GM19099 (cell line): ENCODE data around the gene BABAM2.

Experiments
- POLR2A ChIP-seq: IDR thresholded peaks from 3 replicates; pipeline ENCODE4 v1.6.1; 2011; ENCODE audit warnings: low read depth; ENCODE audit not compliant: insufficient read length; ENCODE audit errors: extremely low read depth

The BABAM2 gene

DNA sequence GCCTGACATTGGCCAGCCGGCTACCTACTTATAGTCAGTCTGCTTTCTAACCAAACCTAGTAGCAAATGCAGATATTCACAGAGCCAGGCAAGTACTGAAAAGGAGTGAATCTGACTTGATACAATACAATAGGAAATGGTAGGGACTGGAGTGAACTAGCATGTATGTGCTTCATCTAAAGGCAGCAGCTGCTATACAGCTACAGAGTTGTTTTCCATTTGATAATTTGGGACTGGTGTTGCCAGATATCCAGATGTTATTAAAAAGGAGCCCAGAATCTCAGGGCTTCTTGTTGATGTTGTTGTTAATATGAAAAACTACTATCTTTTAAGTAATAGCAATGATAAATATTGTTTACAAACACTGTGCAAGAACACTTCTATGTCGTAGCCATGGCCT lies 159.4 kb downstream of the BABAM2 start:
- TF ChIP-seq POLR2A, result no peak

DNA sequence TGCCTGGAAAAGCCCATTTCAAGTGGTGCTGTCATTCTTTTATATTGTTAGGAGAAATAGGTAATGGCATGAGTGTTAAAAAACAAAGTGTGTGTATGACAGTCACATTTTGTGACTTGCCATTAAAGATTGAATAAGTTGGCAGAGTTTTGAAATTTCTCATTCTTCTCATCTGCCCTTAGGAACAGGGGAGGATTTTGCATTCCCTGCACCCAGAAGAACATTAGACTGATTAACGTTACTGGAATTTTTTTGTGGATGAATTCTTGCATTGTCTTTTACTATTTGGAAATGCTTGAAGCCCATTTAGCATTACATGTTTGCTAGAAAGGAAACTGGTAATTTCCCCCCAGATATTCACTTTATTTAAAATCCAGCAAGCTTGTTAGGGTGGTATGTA lies 162.2 kb downstream of the BABAM2 start:
- no peak for TF ChIP-seq POLR2A

DNA sequence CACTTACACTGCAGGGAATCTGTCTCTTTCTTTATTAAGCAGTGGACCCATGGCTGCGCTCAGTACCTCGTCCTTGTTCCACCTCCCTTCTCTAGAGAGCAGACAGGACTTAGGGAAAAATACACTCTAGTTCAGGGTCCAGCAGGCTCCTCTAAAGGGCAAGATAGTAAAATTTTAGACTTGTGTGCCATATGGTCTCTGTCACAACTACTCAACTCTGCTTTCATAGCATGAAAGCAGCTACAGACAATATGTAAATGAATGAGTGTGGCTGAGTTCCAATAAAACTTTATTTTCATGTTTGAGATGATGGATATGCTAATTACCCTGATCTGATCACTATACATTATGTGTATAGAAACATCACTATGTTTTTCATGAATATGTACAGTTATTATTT lies 163.1 kb downstream of the BABAM2 start:
- TF ChIP-seq POLR2A, result no peak

DNA sequence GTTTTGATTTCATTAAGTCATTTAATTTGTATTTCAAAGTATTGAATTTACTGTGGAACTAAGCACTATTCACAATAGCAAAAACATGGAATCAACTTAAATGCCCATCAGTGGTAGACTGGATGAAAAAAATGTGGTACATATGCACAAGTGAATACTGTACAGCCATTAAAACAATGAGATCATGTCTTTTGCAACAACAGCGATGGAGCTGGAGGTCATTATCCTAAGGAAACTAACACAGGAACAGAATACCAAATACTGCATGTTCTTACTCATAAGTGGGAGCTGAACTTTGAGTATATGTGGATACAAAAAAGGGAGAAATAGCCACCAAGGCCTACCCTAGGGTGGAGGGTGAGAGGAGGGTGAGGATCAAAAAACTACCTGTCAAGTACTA lies 164.4 kb downstream of the BABAM2 start:
- no peak for TF ChIP-seq POLR2A

DNA sequence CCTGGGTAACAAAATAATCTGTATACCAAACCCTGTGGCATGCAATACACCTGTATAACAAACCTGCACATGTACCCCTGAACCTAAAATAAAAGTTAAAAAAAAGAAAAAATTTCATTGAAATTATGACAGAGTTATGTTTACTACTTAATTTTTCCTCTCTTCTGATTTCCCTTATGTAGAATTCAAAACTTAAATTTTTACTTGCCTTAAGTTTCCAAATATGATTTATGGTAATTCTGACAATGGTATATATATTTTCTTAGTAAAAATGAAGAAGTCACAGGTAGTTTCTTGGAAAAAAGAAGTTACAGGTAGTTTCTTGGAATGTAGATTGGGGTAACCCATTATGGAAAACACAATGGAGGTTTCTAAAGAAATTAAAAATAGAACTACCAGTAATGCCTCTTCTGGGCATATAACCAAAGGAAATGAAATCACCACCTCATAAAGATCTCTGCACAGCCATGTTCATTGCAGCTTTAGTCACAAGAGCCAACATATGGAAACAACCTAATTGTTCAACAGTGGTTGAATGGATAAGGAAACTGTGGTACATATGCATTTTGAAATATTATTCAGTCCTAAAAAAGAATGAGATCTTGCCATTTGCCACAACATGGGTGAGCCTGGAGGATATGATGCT lies 164.9 kb downstream of the BABAM2 start:
- no peak for TF ChIP-seq POLR2A

DNA sequence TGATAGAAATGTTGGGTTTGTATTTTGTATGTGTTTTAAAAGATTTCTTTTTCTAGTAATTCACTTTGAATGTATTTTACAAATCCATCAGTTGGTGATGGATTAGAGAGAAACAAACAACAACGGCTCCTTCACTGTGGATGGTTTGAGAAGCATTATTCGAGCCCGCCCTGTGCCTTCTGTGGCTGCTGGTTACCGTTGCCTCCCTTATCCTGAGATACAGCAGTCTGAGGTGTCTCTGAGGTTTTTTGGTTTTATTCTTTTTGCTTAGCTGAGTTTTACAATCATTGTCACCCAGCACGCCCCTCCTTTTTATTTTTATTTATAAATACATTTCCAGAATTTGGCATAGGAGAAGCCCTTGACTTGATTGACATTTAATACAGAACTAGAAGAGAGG lies 168.3 kb downstream of the BABAM2 start:
- no peak for TF ChIP-seq POLR2A

DNA sequence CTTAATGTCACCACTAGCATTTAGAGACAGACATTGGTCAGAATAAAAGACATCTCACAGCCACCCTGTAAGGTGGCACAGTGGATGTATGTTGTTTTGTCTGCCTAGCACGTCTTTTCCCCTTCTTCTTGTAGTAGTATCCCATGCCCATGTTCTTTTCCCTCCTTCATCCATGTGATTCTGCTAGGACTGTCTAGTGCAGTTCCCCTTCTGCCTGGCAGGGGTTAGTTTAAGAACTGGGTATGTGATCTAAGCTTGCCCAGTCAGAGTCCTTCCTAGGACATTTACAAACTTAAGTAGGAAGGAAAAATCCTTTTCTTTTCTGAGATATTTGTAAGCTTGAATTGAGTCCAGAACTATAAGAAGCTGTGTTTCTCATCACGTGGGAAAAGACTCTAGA lies 172.3 kb downstream of the BABAM2 start:
- TF ChIP-seq POLR2A, result no peak

DNA sequence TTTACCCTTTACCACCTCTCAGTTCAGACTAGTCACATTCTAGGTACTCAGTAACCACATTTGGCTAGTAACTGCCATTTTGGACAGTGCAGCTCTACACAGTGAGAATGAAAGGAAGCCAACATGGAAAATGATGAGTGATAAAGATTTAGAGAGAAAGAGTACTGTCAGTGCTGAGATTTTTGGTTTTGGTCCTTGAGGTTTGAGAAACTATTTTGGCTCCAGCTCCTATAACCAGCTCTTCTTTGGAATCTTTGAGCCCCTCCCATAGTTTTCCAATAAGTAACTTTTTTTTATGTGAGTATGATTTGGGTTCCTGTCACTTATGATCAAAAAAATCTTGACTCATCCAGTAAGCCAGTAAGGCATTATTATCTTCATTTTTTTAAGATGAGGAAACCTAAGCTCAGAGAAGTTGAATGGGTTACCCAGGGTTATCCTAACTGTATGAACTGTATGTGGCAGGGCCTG lies 173.0 kb downstream of the BABAM2 start:
- TF ChIP-seq POLR2A, result no peak

DNA sequence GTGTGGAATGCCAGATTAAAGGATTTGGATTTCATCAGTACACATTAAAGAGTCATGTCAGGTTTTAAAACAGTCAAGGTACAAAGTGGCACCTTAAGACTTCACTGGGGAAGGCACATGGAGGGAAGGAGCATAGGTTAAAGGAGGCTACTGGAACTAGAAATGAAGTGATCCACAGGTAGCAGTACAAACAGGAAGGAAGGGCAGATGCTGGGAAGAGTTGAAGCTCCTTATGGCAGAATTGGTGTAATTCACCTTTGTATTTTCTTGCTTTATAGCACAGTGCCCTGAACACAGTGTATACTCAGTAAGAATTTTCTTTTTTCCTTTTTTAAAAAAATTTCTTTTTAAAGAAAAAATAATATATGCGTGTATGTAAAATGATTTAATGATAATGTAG lies 177.1 kb downstream of the BABAM2 start:
- TF ChIP-seq POLR2A, result no peak

DNA sequence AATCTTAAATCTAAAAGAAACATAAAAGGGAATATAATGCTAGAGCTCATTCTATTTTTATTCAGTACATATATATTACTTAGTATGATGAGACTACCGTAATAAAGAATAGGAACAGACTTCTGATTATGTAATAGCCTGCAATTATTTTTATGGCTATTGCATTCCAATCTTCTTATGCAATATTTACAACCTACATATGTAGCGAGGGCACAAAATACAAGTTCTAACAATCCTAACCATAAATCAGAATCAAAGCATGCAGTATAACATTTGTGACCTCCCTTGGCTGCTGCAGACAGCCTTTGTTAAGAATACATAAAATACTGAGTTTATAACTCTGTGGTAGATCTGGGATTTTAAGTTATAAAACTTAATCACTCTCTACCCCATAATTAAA lies 177.6 kb downstream of the BABAM2 start:
- no peak for TF ChIP-seq POLR2A

DNA sequence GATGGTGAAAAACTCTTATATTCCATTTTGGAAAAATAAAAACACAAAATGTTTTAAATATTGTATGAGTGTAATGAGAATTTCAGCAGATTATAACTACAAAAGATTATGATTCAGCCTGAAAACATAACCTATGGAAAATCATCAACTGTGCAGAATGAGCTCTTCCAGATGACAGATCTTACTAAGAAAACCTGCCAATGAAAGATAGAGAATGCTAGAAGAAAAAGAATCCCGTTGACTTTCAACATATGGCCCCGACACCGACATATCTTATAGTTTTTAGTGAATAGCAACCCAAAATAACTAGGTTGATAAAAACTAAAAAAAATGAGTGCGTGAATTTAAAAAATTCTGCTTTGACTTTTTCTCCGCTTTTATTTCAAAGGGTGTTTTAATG lies 178.0 kb downstream of the BABAM2 start:
- TF ChIP-seq POLR2A, result no peak

DNA sequence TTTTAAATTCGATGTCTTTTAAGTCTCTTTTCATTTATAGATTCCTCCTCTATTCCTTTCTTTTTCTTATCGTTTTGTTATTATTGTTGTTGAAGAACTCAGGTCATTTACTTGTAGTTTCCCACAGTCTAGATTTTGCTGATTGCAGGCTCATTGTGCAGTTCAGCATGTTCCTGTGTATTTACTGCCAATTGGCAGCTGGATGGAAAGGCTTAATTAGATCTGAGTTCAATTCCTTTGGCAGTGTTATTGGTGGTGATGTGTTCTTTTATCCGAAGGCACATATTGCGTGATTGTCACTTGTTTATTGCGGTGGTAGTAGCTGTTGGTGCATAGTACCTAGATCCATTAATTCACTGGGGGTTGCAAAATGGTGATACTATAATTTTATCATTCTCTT lies 180.7 kb downstream of the BABAM2 start:
- no peak for TF ChIP-seq POLR2A

DNA sequence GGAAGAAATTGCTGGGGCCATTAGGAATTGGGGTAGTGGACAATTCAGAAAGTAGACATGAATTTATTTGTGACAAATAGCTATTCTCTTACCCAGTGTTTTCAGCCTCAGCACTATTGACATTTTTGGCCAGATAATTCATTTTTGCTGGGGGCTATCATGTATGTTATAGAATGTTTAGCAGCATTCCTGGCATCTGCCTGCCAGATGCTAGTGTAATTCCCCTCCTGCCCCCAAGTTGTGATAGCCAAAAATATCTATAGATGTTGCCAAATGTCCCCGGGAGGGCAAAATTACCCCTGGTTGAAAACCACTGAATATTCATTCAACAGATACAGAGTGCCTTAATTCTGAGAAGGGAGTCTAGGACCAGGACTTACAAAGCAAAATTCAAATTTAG lies 183.6 kb downstream of the BABAM2 start:
- TF ChIP-seq POLR2A, result no peak

DNA sequence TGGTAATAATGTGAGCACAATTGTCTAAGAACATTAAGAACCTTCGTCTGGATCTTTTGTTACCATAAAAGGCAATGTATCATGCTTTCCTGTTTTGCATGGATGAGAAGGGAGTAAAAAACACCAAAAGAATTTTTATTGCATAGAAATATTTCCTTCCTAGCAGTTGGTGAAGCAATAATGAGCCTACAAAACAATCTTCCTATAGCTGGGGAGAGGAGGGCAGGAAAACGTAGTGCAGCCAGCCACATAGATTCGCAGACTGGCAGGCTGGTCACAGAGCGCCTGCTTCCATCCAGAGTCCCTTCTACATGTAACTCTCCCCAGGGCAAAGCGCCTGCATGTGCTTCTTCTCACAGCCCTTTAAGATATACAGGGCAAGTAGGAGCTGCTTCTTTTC lies 190.4 kb downstream of the BABAM2 start:
- TF ChIP-seq POLR2A, result no peak

DNA sequence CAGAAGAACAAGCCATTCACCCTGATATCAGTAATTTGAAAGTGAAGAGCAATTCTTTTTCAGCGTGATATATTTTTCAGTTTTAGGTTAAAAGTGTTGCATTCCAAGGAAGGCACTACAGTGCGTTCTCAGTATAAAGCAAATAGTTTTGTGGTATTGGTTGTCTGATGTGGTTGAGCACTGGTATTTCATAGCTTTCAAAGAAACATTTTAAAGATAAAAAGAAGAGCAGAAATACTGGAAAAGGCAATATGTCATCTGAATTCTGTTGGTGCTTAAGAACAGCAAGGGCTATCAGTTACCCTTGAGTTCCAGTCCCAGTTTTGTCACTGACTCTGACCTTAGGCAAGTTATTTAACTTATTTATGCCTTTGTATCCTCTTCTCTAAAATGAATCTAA lies 191.6 kb downstream of the BABAM2 start:
- no peak for TF ChIP-seq POLR2A

DNA sequence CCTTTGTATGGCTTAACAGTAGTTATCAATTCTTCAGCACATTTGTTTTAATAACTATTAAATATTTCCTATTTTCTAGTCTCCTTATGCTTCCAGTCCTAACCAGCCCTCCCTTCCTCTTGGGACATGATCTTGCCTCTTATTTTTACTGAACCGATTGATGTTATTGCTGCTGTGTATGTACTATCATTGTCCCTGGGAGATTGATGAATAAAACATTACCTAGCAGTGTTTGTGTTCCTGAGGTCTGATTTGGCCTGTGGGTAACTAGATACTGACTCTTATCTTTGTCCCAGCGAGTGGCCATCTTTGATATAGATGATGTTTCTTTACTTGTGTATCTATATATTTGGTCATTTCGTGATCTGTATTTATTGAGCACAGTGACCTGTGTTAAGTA lies 192.9 kb downstream of the BABAM2 start:
- TF ChIP-seq POLR2A, result no peak

DNA sequence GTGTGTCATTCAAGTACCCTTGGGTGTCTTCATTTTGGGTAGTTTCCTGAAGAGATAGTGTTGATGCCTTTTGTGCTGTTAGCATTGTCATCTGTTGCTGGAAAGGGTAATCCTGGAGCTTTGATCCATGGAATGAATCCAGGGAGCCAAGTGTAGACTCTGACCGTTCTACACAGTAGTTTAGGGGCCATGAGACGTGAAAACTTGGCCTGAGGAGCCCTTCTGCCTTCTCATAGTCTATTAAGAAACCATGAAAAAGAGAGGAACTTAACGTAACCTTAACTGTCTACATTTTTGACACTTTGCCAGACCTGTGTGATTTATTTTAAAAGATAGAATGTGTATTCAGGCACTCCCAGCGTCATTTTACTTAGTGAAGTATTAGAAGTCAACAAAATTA lies 194.0 kb downstream of the BABAM2 start:
- no peak for TF ChIP-seq POLR2A
